Naive thymus-derived CD4-positive, alpha-beta T cell (primary cell): Measurements from ENCODE around the gene PRICKLE4. TPM values are rescaled to one million over a fixed set of nuclear protein-coding genes. Genes with fewer than 3 reads are reported as not detected.

ENCODE experiments used
- ATAC-seq: fragments of 150-1000 bp; cut with Tn5 transposase; 2 replicates; pipeline ENCODE4 v1.10.0; 2021; ENCODE audit warnings: mild to moderate bottlenecking, moderate library complexity
- CTCF ChIA-PET: fragments of 350-600 bp; sonication (Branson Sonifier 250); formaldehyde crosslinking; loops from one replicate; lab custom pipeline; 2021; ENCODE audit warnings: antibody characterized with exemption; lab: Charles Lee
- POLR2A ChIA-PET: fragments of 350-600 bp; sonication (Branson Sonifier 250); formaldehyde crosslinking; loops from one replicate; lab custom pipeline; 2021; ENCODE audit warnings: antibody characterized with exemption, inconsistent platforms; lab: Charles Lee
- DNase-seq, 9 donors: peaks; one replicate each; pipeline versions ENCODE4 v3.0.0 to v3.0.0-alpha.2; 2020 to 2022; ENCODE audit warnings: mixed read lengths in 1 of 9
- H3K27ac ChIP-seq: one replicate; pipeline ENCODE4 v1.7.0; 2013; ENCODE audit warnings: mild to moderate bottlenecking, low read depth, low read length, moderate library complexity
- H3K27me3 ChIP-seq, 2 donors: one replicate each; pipeline ENCODE4 v1.7.0; 2013; ENCODE audit warnings: low read length in 2 of 2, mild to moderate bottlenecking in 2 of 2, moderate library complexity in 2 of 2; ENCODE audit not compliant: control insufficient read depth in 2 of 2, insufficient read depth in 2 of 2
- H3K36me3 ChIP-seq, 3 experiments: 1 replicate in 2 of 3; 2 replicates in 1 of 3; pipeline ENCODE4 v1.7.0; 2013; ENCODE audit warnings: low read length in 3 of 3, mild to moderate bottlenecking in 3 of 3, moderate library complexity in 1 of 3; ENCODE audit not compliant: insufficient read depth in 3 of 3, control insufficient read depth in 2 of 3
- H3K4me1 ChIP-seq, 2 donors: one replicate each; pipeline ENCODE4 v1.7.0; 2013; ENCODE audit warnings: low read length in 2 of 2, mild to moderate bottlenecking in 2 of 2, moderate library complexity in 1 of 2; ENCODE audit not compliant: control insufficient read depth in 2 of 2, insufficient read depth in 2 of 2
- H3K4me3 ChIP-seq: 2 replicates; pipeline ENCODE4 v1.7.0; 2013; ENCODE audit warnings: mild to moderate bottlenecking, low read length
- H3K9me3 ChIP-seq, 3 experiments: 1 replicate in 2 of 3; 2 replicates in 1 of 3; pipeline ENCODE4 v1.7.0; 2013; ENCODE audit warnings: low read length in 3 of 3; ENCODE audit not compliant: control insufficient read depth in 2 of 3
- H3K27ac Mint-ChIP-seq, 9 donors: one replicate each; pipeline ENCODE4 v1.8.0; 2020 to 2022; ENCODE audit warnings: mixed read lengths in 9 of 9, mild to moderate bottlenecking in 8 of 9, moderate library complexity in 5 of 9, inconsistent platforms in 2 of 9
- H3K27me3 Mint-ChIP-seq, 5 donors: one replicate each; pipeline ENCODE4 v1.8.0; 2021 to 2022; ENCODE audit warnings: mixed read lengths in 5 of 5, mild to moderate bottlenecking in 1 of 5
- H3K36me3 Mint-ChIP-seq, 5 donors: one replicate each; pipeline ENCODE4 v1.8.0; 2020 to 2022; ENCODE audit warnings: mixed read lengths in 5 of 5, mild to moderate bottlenecking in 3 of 5, inconsistent platforms in 1 of 5
- H3K4me1 Mint-ChIP-seq, 7 donors: one replicate each; pipeline ENCODE4 v1.8.0; 2020 to 2022; ENCODE audit warnings: mixed read lengths in 7 of 7, mild to moderate bottlenecking in 3 of 7, inconsistent platforms in 1 of 7
- H3K4me3 Mint-ChIP-seq, 10 donors: one replicate each; pipeline ENCODE4 v1.8.0; 2020 to 2022; ENCODE audit warnings: mild to moderate bottlenecking in 10 of 10, mixed read lengths in 10 of 10, moderate library complexity in 6 of 10, inconsistent platforms in 2 of 10
- H3K9me3 Mint-ChIP-seq, 11 donors: one replicate each; pipeline ENCODE4 v1.8.0; 2020 to 2022; ENCODE audit warnings: mixed read lengths in 11 of 11, mild to moderate bottlenecking in 4 of 11, inconsistent platforms in 1 of 11, moderate library complexity in 1 of 11
- intact Hi-C, 2 donors: fragments of 100-400 bp; cut with micrococcal nuclease; formaldehyde crosslinking; loops; one replicate each; pipeline ENCODE4 v1.15.1; 2023
- polyA plus RNA-seq, 2 donors: library from polyadenylated mRNA; unstranded; fragments of 300-500 nt; fragmentation: Illumina TruSeq; gene quantifications; one replicate each; pipeline ENCODE4 v1.2.3, GENCODE V29; 2021
- total RNA-seq, 6 experiments: library from RNA in 5 of 6; stranded (reverse) in 5 of 6; gene quantifications; 1 replicate in 5 of 6; 2 replicates in 1 of 6; pipeline ENCODE4 v1.2.3 and lab custom pipeline; 2021 to 2026

PRICKLE4 gene
- total and polyA plus RNA-seq, 7 experiments from 2014 or later: 0.61 TPM; not detected in 6

GRCh38 chr6:41750374-41750773 lies 30.2 kb upstream of the PRICKLE4 start:
- Histone ChIP-seq H3K27me3 (no peaks in the 10 kb centered on the region), H3K4me1 (no peaks in the 10 kb centered on the region), H3K27ac (no peak overlapping the region), H3K4me3 (no peak overlapping the region), H3K9me3 (no peaks in the 10 kb centered on the region), H3K36me3 (no peaks in the 10 kb centered on the region)
- POLR2A ChIA-PET: no interaction called here
- no peaks in the 10 kb centered on the region for H3K36me3 Mint-ChIP-seq
- no peak overlapping the region for H3K27ac Mint-ChIP-seq
- CTCF ChIA-PET: no interaction called here
- peaks cover 0 to 1% (median 0%) of the 10 kb centered on the region in 11 donors for H3K9me3 Mint-ChIP-seq
- peaks cover 0 to 15% (median 0%) of the 10 kb centered on the region in 5 donors for H3K27me3 Mint-ChIP-seq
- DNase-seq (no peak), ATAC-seq (no peak)
- intact Hi-C loops: no loop called here
- no peak overlapping the region for H3K4me3 Mint-ChIP-seq
- no peaks in the 10 kb centered on the region for H3K4me1 Mint-ChIP-seq

- CTCF ChIA-PET: no interaction called here
Measured at GRCh38 chr6:41755895-41756294, 24.7 kb upstream of the PRICKLE4 start.

GRCh38 chr6:41756354-41756753 lies 24.2 kb upstream of the PRICKLE4 start:
- H3K36me3 Mint-ChIP-seq: peaks cover 0 to 1% (median 0%) of the 10 kb centered on the region in 5 donors
- peaks cover 0 to 17% (median 0%) of the 10 kb centered on the region in 5 donors for H3K27me3 Mint-ChIP-seq
- ATAC-seq: peak; percentile 24
- H3K27ac ChIP-seq: no peak overlapping the region
- H3K4me3 ChIP-seq: no peak overlapping the region
- no peaks in the 10 kb centered on the region for H3K9me3 ChIP-seq
- ChIA-PET POLR2A (no interaction called here), CTCF (no interaction called here)
- no peaks in the 10 kb centered on the region for H3K36me3 ChIP-seq
- no peaks in the 10 kb centered on the region for H3K4me1 ChIP-seq
- intact Hi-C loops: no loop called here
- H3K27ac Mint-ChIP-seq: no peak overlapping the region
- no peaks in the 10 kb centered on the region for H3K9me3 Mint-ChIP-seq
- no peak overlapping the region for H3K4me3 Mint-ChIP-seq
- peaks cover 0 to 3% (median 0%) of the 10 kb centered on the region in 7 donors for H3K4me1 Mint-ChIP-seq
- H3K27me3 ChIP-seq: no peaks in the 10 kb centered on the region
- no peak for DNase-seq

More at GRCh38 chr6:41755895-41756294, 24.7 kb upstream of the PRICKLE4 start:
- ATAC-seq: no peak
- no peak overlapping the region for H3K4me3 Mint-ChIP-seq
- Histone ChIP-seq H3K27ac (no peak overlapping the region), H3K27me3 (no peaks in the 10 kb centered on the region), H3K4me1 (no peaks in the 10 kb centered on the region), H3K36me3 (no peaks in the 10 kb centered on the region), H3K9me3 (no peaks in the 10 kb centered on the region), H3K4me3 (no peak overlapping the region)
- no peaks in the 10 kb centered on the region for H3K9me3 Mint-ChIP-seq
- peaks cover 0 to 17% (median 0%) of the 10 kb centered on the region in 5 donors for H3K27me3 Mint-ChIP-seq
- POLR2A ChIA-PET: no interaction called here
- no peaks in the 10 kb centered on the region for H3K36me3 Mint-ChIP-seq
- intact Hi-C loops: no loop called here
- DNase-seq: no peak
- no peak overlapping the region for H3K27ac Mint-ChIP-seq
- peaks cover 0 to 3% (median 0%) of the 10 kb centered on the region in 7 donors for H3K4me1 Mint-ChIP-seq

- CTCF ChIA-PET: no interaction called here
Measured at GRCh38 chr6:41757271-41757670, 23.3 kb upstream of the PRICKLE4 start.

GRCh38 chr6:41757931-41758640 lies 22.5 kb upstream of the PRICKLE4 start:
- Histone ChIP-seq H3K9me3 (no peaks in the 10 kb centered on the region), H3K36me3 (no peaks in the 10 kb centered on the region), H3K4me3 (no peak overlapping the region), H3K27ac (no peak overlapping the region), H3K4me1 (no peaks in the 10 kb centered on the region), H3K27me3 (no peaks in the 10 kb centered on the region)
- POLR2A ChIA-PET: no interaction called here
- CTCF ChIA-PET: no interaction called here
- H3K36me3 Mint-ChIP-seq: peaks cover 0 to 3% (median 0%) of the 10 kb centered on the region in 5 donors
- ATAC-seq: no peak
- no peak overlapping the region for H3K27ac Mint-ChIP-seq
- H3K4me1 Mint-ChIP-seq: peaks cover 0 to 3% (median 0%) of the 10 kb centered on the region in 7 donors
- no peak overlapping the region for H3K4me3 Mint-ChIP-seq
- no peak for DNase-seq
- no peaks in the 10 kb centered on the region for H3K9me3 Mint-ChIP-seq
- peaks cover 0 to 16% (median 0%) of the 10 kb centered on the region in 5 donors for H3K27me3 Mint-ChIP-seq
- intact Hi-C loops: no loop called here

More at GRCh38 chr6:41757271-41757670, 23.3 kb upstream of the PRICKLE4 start:
- peaks cover 0 to 3% (median 0%) of the 10 kb centered on the region in 7 donors for H3K4me1 Mint-ChIP-seq
- H3K4me1 ChIP-seq: no peaks in the 10 kb centered on the region
- intact Hi-C loops: no loop called here
- H3K9me3 Mint-ChIP-seq: no peaks in the 10 kb centered on the region
- no peak overlapping the region for H3K4me3 ChIP-seq
- POLR2A ChIA-PET: no interaction called here
- H3K27ac ChIP-seq: no peak overlapping the region
- peaks cover 0 to 17% (median 0%) of the 10 kb centered on the region in 5 donors for H3K27me3 Mint-ChIP-seq
- H3K36me3 Mint-ChIP-seq: peaks cover 0 to 3% (median 0%) of the 10 kb centered on the region in 5 donors
- no peaks in the 10 kb centered on the region for H3K27me3 ChIP-seq
- ATAC-seq: no peak
- no peak for DNase-seq
- H3K9me3 ChIP-seq: no peaks in the 10 kb centered on the region
- no peaks in the 10 kb centered on the region for H3K36me3 ChIP-seq
- H3K4me3 Mint-ChIP-seq: no peak overlapping the region
- no peak overlapping the region for H3K27ac Mint-ChIP-seq

GRCh38 chr6:41758641-41759035 lies 21.9 kb upstream of the PRICKLE4 start:
- Histone ChIP-seq H3K27ac (no peak overlapping the region), H3K36me3 (no peaks in the 10 kb centered on the region), H3K4me1 (no peaks in the 10 kb centered on the region), H3K27me3 (no peaks in the 10 kb centered on the region), H3K4me3 (no peak overlapping the region), H3K9me3 (no peaks in the 10 kb centered on the region)
- H3K4me3 Mint-ChIP-seq: no peak overlapping the region
- ChIA-PET CTCF (interaction anchor here (0.6 kb wide), 1 partner anchor 12 kb away, joined by 3 read pairs; no protein-coding TSS in a partner anchor), POLR2A (no interaction called here)
- ATAC-seq (no peak), DNase-seq (no peak)
- H3K9me3 Mint-ChIP-seq: no peaks in the 10 kb centered on the region
- peaks cover 0 to 3% (median 0%) of the 10 kb centered on the region in 5 donors for H3K36me3 Mint-ChIP-seq
- no peak overlapping the region for H3K27ac Mint-ChIP-seq
- H3K27me3 Mint-ChIP-seq: peaks cover 0 to 11% (median 0%) of the 10 kb centered on the region in 5 donors
- intact Hi-C loops: no loop called here
- H3K4me1 Mint-ChIP-seq: peaks cover 0 to 3% (median 0%) of the 10 kb centered on the region in 7 donors
